ENCODE measurements around the gene ANO2.
"Not testable (repeated sequence)": the region's sequence is repeated elsewhere in the genome, so short reads cannot be mapped to it uniquely, and the experiment has no call there.

Gene ANO2

GRCh38 chr12:5568325-5568981 lies 376.6 kb downstream of the ANO2 start:
- no peak for DNase-seq

- DNase-seq: no peak
Measured at GRCh38 chr12:5567016-5567725, 377.9 kb downstream of the ANO2 start.

GRCh38 chr12:5565933-5566599 lies 379.0 kb downstream of the ANO2 start:
- no peak for DNase-seq

- DNase-seq: no peak
Measured at GRCh38 chr12:5562581-5562980, 382.5 kb downstream of the ANO2 start.

GRCh38 chr12:5561846-5562245 lies 383.2 kb downstream of the ANO2 start:
- DNase-seq: no peak

- no peak for DNase-seq
Measured at GRCh38 chr12:5561057-5561456, 384.0 kb downstream of the ANO2 start.

- no peak for DNase-seq
Measured at GRCh38 chr12:5560265-5560664, 384.8 kb downstream of the ANO2 start.

- no peak for DNase-seq
Measured at GRCh38 chr12:5557906-5558305, 387.2 kb downstream of the ANO2 start.

- DNase-seq: no peak
Measured at GRCh38 chr12:5556946-5557673, 387.9 kb downstream of the ANO2 start.

- no peak for DNase-seq
Measured at GRCh38 chr12:5556033-5556614, 388.9 kb downstream of the ANO2 start.

- no peak for DNase-seq
Measured at GRCh38 chr12:5554711-5555110, 390.3 kb downstream of the ANO2 start.

GRCh38 chr12:5549011-5549410 lies 396.0 kb downstream of the ANO2 start:
- no peak for DNase-seq

- no peak for DNase-seq
Measured at GRCh38 chr12:5548152-5548943, 396.7 kb downstream of the ANO2 start.

- no peak for DNase-seq
Measured at GRCh38 chr12:5546616-5547015, 398.4 kb downstream of the ANO2 start.

- DNase-seq: no peak
Measured at GRCh38 chr12:5537771-5538170, 407.3 kb downstream of the ANO2 start.

GRCh38 chr12:5537026-5537615 lies 407.9 kb downstream of the ANO2 start:
- DNase-seq: not testable (repeated sequence)

- DNase-seq: no peak
Measured at GRCh38 chr12:5535541-5535940, 409.5 kb downstream of the ANO2 start.

GRCh38 chr12:5534426-5535199 lies 410.4 kb downstream of the ANO2 start:
- DNase-seq: no peak

GRCh38 chr12:5533368-5533767 lies 411.7 kb downstream of the ANO2 start:
- no peak for DNase-seq

GRCh38 chr12:5525783-5526367 lies 419.2 kb downstream of the ANO2 start:
- DNase-seq: no peak
